Upper lobe of right lung (tissue), 1 donor: ENCODE data around the gene C20orf141. TPM values are rescaled to one million over a fixed set of nuclear protein-coding genes. Genes with fewer than 3 reads are reported as not detected.

Experiments used
- ATAC-seq: fragments of 200-7000 bp; cut with Tn5 transposase; one replicate; pipeline ENCODE4 v1.9.1; 2020; ENCODE audit warnings: mild to moderate bottlenecking, moderate library complexity
- DNase-seq: peaks from one replicate; pipeline ENCODE4 v3.0.0-alpha.2; 2020
- H3K27ac ChIP-seq: fragments of 200-600 bp; one replicate; pipeline ENCODE4 v1.8.0; 2022
- H3K27me3 ChIP-seq: fragments of 200-600 bp; one replicate; pipeline ENCODE4 v1.8.0; 2022; ENCODE audit warnings: mild to moderate bottlenecking
- H3K36me3 ChIP-seq: fragments of 200-600 bp; one replicate; pipeline ENCODE4 v1.8.0; 2022
- H3K4me1 ChIP-seq: fragments of 200-600 bp; one replicate; pipeline ENCODE4 v1.8.0; 2022
- H3K4me3 ChIP-seq: fragments of 200-600 bp; one replicate; pipeline ENCODE4 v1.8.0; 2022; ENCODE audit warnings: mild to moderate bottlenecking
- H3K9me3 ChIP-seq: fragments of 200-600 bp; one replicate; pipeline ENCODE4 v1.8.0; 2022
- CTCF ChIP-seq: fragments of 200-600 bp; IDR thresholded peaks from one replicate; pipeline ENCODE4 v1.8.0; 2022; ENCODE audit warnings: antibody characterized with exemption
- intact Hi-C: fragments of 100-400 bp; cut with DNase I; formaldehyde crosslinking; loops from one replicate; pipeline ENCODE4 v1.11.0; 2022
- total RNA-seq: library from RNA; stranded (reverse); fragmentation: NEBNext Ultra II Directional; extraction: Animal tissue kit (Norgen Biotek cat#: 25700); gene quantifications from one replicate; pipeline ENCODE4 v1.2.1, GENCODE V29; 2021
- donor health status: DM: no; HTN: yes; CAD: no; lungs with severe emphysema.

The C20orf141 gene
- total RNA-seq, 1 donor from 2014 or later: not detected

- Histone ChIP-seq H3K9me3 (peaks cover 3% of the 10 kb centered on the region), H3K27me3 (peaks cover 8% of the 10 kb centered on the region), H3K4me1 (no peaks in the 10 kb centered on the region), H3K4me3 (no peak overlapping the region), H3K27ac (no peak overlapping the region), H3K36me3 (no peaks in the 10 kb centered on the region)
- ATAC-seq (no peak), DNase-seq (no peak)
- intact Hi-C loops: no loop called here
- TF ChIP-seq CTCF: no peak
Observed at GRCh38 chr20:2773812-2774211, 41.0 kb upstream of the C20orf141 start.

GRCh38 chr20:2775139-2775538, 39.6 kb upstream of the C20orf141 start:
- DNase-seq (no peak), ATAC-seq (no peak)
- H3K4me3 ChIP-seq: no peak overlapping the region
- intact Hi-C loops: no loop called here
- H3K27me3 ChIP-seq: peaks cover 6% of the 10 kb centered on the region
- H3K36me3 ChIP-seq: no peaks in the 10 kb centered on the region
- H3K4me1 ChIP-seq: no peaks in the 10 kb centered on the region
- H3K9me3 ChIP-seq: peaks cover 3% of the 10 kb centered on the region
- no peak overlapping the region for H3K27ac ChIP-seq
- no peak for TF ChIP-seq CTCF

DNA sequence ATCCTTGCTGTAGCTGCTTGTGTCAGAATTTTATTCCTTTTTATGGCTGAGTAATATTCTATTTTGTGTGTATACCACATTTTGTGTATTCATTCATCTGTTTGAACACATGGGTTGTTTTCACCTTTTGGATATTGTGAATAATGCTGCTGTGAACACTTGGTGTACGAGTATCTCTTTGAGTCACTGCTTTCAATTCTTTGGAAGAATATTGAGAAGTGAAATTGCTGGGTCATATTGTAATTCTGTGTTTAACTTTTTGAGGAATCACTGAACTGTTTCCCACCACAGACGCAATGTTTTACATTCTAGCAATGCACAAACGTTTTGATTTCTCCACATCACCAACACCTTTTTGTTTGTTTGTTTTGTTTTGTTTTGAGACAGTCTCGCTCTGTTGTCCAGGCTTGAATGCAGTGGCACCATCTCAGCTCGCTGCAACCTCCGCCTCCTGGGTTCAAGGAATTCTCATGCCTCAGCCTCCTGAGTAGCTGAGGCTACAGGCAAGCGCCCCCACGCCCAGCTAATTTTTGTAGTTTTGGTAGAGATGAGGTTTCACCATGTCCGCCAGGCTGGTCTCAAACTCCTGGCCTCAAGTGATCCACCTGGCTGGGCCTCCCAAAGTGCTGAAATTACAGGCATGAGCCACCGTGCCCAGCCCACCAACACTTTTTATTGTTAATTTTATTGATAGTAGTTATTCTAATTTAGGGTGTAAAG, 36.0 kb upstream of the C20orf141 start:
- Histone ChIP-seq H3K36me3 (no peaks in the 10 kb centered on the region), H3K9me3 (peaks cover 3% of the 10 kb centered on the region), H3K27ac (no peak overlapping the region), H3K4me1 (no peaks in the 10 kb centered on the region), H3K27me3 (peaks cover 15% of the 10 kb centered on the region), H3K4me3 (no peak overlapping the region)
- ATAC-seq: no peak
- DNase-seq: no peak
- intact Hi-C loops: no loop called here
- TF ChIP-seq CTCF: no peak

DNA sequence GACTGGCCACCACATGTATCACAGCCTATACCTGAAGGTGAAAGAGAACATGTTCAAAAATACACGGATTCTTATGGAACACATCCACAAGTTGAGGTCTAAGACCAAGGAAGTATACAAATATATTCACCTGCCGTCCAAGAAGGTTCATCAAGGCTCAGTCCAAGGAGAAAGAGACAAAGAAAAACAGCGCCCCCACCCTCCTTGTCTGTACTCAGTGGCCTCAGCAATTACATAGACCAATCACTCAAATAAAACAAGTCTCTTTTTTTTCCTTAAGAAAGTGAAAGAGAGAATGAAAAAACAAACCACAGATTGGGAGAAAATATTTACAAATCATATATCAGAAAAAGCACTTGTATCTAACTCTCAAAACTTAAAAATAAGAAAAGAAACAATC, 33.8 kb upstream of the C20orf141 start:
- Histone ChIP-seq H3K9me3 (peaks cover under 1% of the 10 kb centered on the region), H3K27me3 (peaks cover 9% of the 10 kb centered on the region), H3K4me3 (no peak overlapping the region), H3K27ac (no peak overlapping the region), H3K36me3 (no peaks in the 10 kb centered on the region), H3K4me1 (no peaks in the 10 kb centered on the region)
- no peak for ATAC-seq
- intact Hi-C loops: no loop called here
- DNase-seq: no peak
- no peak for TF ChIP-seq CTCF

- Histone ChIP-seq H3K4me1 (no peaks in the 10 kb centered on the region), H3K27me3 (peaks cover 9% of the 10 kb centered on the region), H3K4me3 (no peak overlapping the region), H3K36me3 (no peaks in the 10 kb centered on the region), H3K9me3 (no peaks in the 10 kb centered on the region), H3K27ac (no peak overlapping the region)
- ATAC-seq (no peak), DNase-seq (no peak)
- intact Hi-C loops: no loop called here
- TF ChIP-seq CTCF: no peak
Observed at GRCh38 chr20:2783908-2784566, 30.8 kb upstream of the C20orf141 start.
